Naive thymus-derived CD4-positive, alpha-beta T cell (primary cell): Measurements from ENCODE around the gene GMPPB. TPM values are rescaled to one million over a fixed set of nuclear protein-coding genes. Genes with fewer than 3 reads are reported as not detected.

Source experiments
- ATAC-seq: fragments of 150-1000 bp; cut with Tn5 transposase; 2 replicates; pipeline ENCODE4 v1.10.0; 2021; ENCODE audit warnings: mild to moderate bottlenecking, moderate library complexity
- CTCF ChIA-PET: fragments of 350-600 bp; sonication (Branson Sonifier 250); formaldehyde crosslinking; loops from one replicate; lab custom pipeline; 2021; ENCODE audit warnings: antibody characterized with exemption; lab: Charles Lee
- POLR2A ChIA-PET: fragments of 350-600 bp; sonication (Branson Sonifier 250); formaldehyde crosslinking; loops from one replicate; lab custom pipeline; 2021; ENCODE audit warnings: antibody characterized with exemption, inconsistent platforms; lab: Charles Lee
- DNase-seq, 9 donors: peaks; one replicate each; pipeline versions ENCODE4 v3.0.0 to v3.0.0-alpha.2; 2020 to 2022; ENCODE audit warnings: mixed read lengths in 1 of 9
- H3K27ac ChIP-seq: one replicate; pipeline ENCODE4 v1.7.0; 2013; ENCODE audit warnings: mild to moderate bottlenecking, low read depth, low read length, moderate library complexity
- H3K27me3 ChIP-seq, 2 donors: one replicate each; pipeline ENCODE4 v1.7.0; 2013; ENCODE audit warnings: low read length in 2 of 2, mild to moderate bottlenecking in 2 of 2, moderate library complexity in 2 of 2; ENCODE audit not compliant: control insufficient read depth in 2 of 2, insufficient read depth in 2 of 2
- H3K36me3 ChIP-seq, 3 experiments: 1 replicate in 2 of 3; 2 replicates in 1 of 3; pipeline ENCODE4 v1.7.0; 2013; ENCODE audit warnings: low read length in 3 of 3, mild to moderate bottlenecking in 3 of 3, moderate library complexity in 1 of 3; ENCODE audit not compliant: insufficient read depth in 3 of 3, control insufficient read depth in 2 of 3
- H3K4me1 ChIP-seq, 2 donors: one replicate each; pipeline ENCODE4 v1.7.0; 2013; ENCODE audit warnings: low read length in 2 of 2, mild to moderate bottlenecking in 2 of 2, moderate library complexity in 1 of 2; ENCODE audit not compliant: control insufficient read depth in 2 of 2, insufficient read depth in 2 of 2
- H3K4me3 ChIP-seq: 2 replicates; pipeline ENCODE4 v1.7.0; 2013; ENCODE audit warnings: mild to moderate bottlenecking, low read length
- H3K9me3 ChIP-seq, 3 experiments: 1 replicate in 2 of 3; 2 replicates in 1 of 3; pipeline ENCODE4 v1.7.0; 2013; ENCODE audit warnings: low read length in 3 of 3; ENCODE audit not compliant: control insufficient read depth in 2 of 3
- H3K27ac Mint-ChIP-seq, 9 donors: one replicate each; pipeline ENCODE4 v1.8.0; 2020 to 2022; ENCODE audit warnings: mixed read lengths in 9 of 9, mild to moderate bottlenecking in 8 of 9, moderate library complexity in 5 of 9, inconsistent platforms in 2 of 9
- H3K27me3 Mint-ChIP-seq, 5 donors: one replicate each; pipeline ENCODE4 v1.8.0; 2021 to 2022; ENCODE audit warnings: mixed read lengths in 5 of 5, mild to moderate bottlenecking in 1 of 5
- H3K36me3 Mint-ChIP-seq, 5 donors: one replicate each; pipeline ENCODE4 v1.8.0; 2020 to 2022; ENCODE audit warnings: mixed read lengths in 5 of 5, mild to moderate bottlenecking in 3 of 5, inconsistent platforms in 1 of 5
- H3K4me1 Mint-ChIP-seq, 7 donors: one replicate each; pipeline ENCODE4 v1.8.0; 2020 to 2022; ENCODE audit warnings: mixed read lengths in 7 of 7, mild to moderate bottlenecking in 3 of 7, inconsistent platforms in 1 of 7
- H3K4me3 Mint-ChIP-seq, 10 donors: one replicate each; pipeline ENCODE4 v1.8.0; 2020 to 2022; ENCODE audit warnings: mild to moderate bottlenecking in 10 of 10, mixed read lengths in 10 of 10, moderate library complexity in 6 of 10, inconsistent platforms in 2 of 10
- H3K9me3 Mint-ChIP-seq, 11 donors: one replicate each; pipeline ENCODE4 v1.8.0; 2020 to 2022; ENCODE audit warnings: mixed read lengths in 11 of 11, mild to moderate bottlenecking in 4 of 11, inconsistent platforms in 1 of 11, moderate library complexity in 1 of 11
- intact Hi-C, 2 donors: fragments of 100-400 bp; cut with micrococcal nuclease; formaldehyde crosslinking; loops; one replicate each; pipeline ENCODE4 v1.15.1; 2023
- polyA plus RNA-seq, 2 donors: library from polyadenylated mRNA; unstranded; fragments of 300-500 nt; fragmentation: Illumina TruSeq; gene quantifications; one replicate each; pipeline ENCODE4 v1.2.3, GENCODE V29; 2021
- total RNA-seq, 6 experiments: library from RNA in 5 of 6; stranded (reverse) in 5 of 6; gene quantifications; 1 replicate in 5 of 6; 2 replicates in 1 of 6; pipeline ENCODE4 v1.2.3 and lab custom pipeline; 2021 to 2026

The GMPPB gene
- total and polyA plus RNA-seq, 7 experiments from 2014 or later: 14.9 to 60.4 (median 39.3) TPM

- POLR2A ChIA-PET: no interaction called here
- Mint-ChIP-seq H3K4me3 (no peak overlapping the region), H3K9me3 (no peaks in the 10 kb centered on the region), H3K27me3 (no peaks in the 10 kb centered on the region), H3K4me1 (peaks cover 0 to 11% (median 7%) of the 10 kb centered on the region in 7 donors), H3K36me3 (peaks cover 11 to 39% (median 13%) of the 10 kb centered on the region in 5 donors), H3K27ac (no peak overlapping the region)
- intact Hi-C loops: no loop called here
- no peaks in the 10 kb centered on the region for H3K9me3 ChIP-seq
- no peak overlapping the region for H3K27ac ChIP-seq
- CTCF ChIA-PET: no interaction called here
- no peak for ATAC-seq
- H3K4me3 ChIP-seq: no peak overlapping the region
- no peaks in the 10 kb centered on the region for H3K4me1 ChIP-seq
- H3K27me3 ChIP-seq: no peaks in the 10 kb centered on the region
- no peak for DNase-seq
- peaks cover 0 to 57% (median 16%) of the 10 kb centered on the region in 3 experiments for H3K36me3 ChIP-seq
These were observed 11.0 kb upstream of the GMPPB start for GRCh38 chr3:49734752-49735151.

GRCh38 chr3:49733551-49733950 is 9.8 kb upstream of the GMPPB start:
- Histone ChIP-seq H3K4me1 (no peaks in the 10 kb centered on the region), H3K27me3 (no peaks in the 10 kb centered on the region), H3K36me3 (peaks cover 0 to 57% (median 16%) of the 10 kb centered on the region in 3 experiments), H3K27ac (no peak overlapping the region), H3K9me3 (no peaks in the 10 kb centered on the region), H3K4me3 (no peak overlapping the region)
- peaks cover 9 to 36% (median 11%) of the 10 kb centered on the region in 5 donors for H3K36me3 Mint-ChIP-seq
- H3K9me3 Mint-ChIP-seq: no peaks in the 10 kb centered on the region
- H3K27ac Mint-ChIP-seq: peak overlapping the region in 1 of 9 donors; percentile 9
- ATAC-seq (no peak), DNase-seq (no peak)
- no peaks in the 10 kb centered on the region for H3K27me3 Mint-ChIP-seq
- ChIA-PET CTCF (interaction anchor here (0.7 kb wide), 1 partner anchor 73 kb away, joined by 3 read pairs; no protein-coding TSS in a partner anchor), POLR2A (no interaction called here)
- no peak overlapping the region for H3K4me3 Mint-ChIP-seq
- peaks cover 0 to 6% (median 3%) of the 10 kb centered on the region in 7 donors for H3K4me1 Mint-ChIP-seq
- intact Hi-C loops: no loop called here

- no peak overlapping the region for H3K27ac ChIP-seq
These were observed 8.8 kb upstream of the GMPPB start for GRCh38 chr3:49732597-49732996.

GRCh38 chr3:49729966-49730609 is 6.3 kb upstream of the GMPPB start:
- Histone ChIP-seq H3K9me3 (no peaks in the 10 kb centered on the region), H3K27me3 (no peaks in the 10 kb centered on the region), H3K4me1 (no peaks in the 10 kb centered on the region), H3K36me3 (peaks cover 0 to 58% (median 10%) of the 10 kb centered on the region in 3 experiments), H3K27ac (no peak overlapping the region), H3K4me3 (no peak overlapping the region)
- Mint-ChIP-seq H3K27ac (peak overlapping the region in 1 of 9 donors; percentile 56), H3K36me3 (peaks cover 0 to 19% (median 8%) of the 10 kb centered on the region in 5 donors), H3K4me3 (no peak overlapping the region), H3K9me3 (no peaks in the 10 kb centered on the region), H3K27me3 (no peaks in the 10 kb centered on the region), H3K4me1 (peaks cover 0 to 5% (median 0%) of the 10 kb centered on the region in 7 donors)
- POLR2A ChIA-PET: interaction anchor here (0.7 to 0.8 kb wide), 2 partner anchors 11 to 56 kb away, joined by 3 to 4 read pairs; partner anchors contain the start of gene IP6K1
- DNase-seq: no peak
- intact Hi-C loops: no loop called here
- ATAC-seq: no peak
- CTCF ChIA-PET: no interaction called here

More at GRCh38 chr3:49732597-49732996, 8.8 kb upstream of the GMPPB start:
- no peak for DNase-seq
- intact Hi-C loops: no loop called here
- H3K9me3 ChIP-seq: no peaks in the 10 kb centered on the region
- ChIA-PET POLR2A (interaction anchor here (1.0 kb wide), 1 partner anchor 10 kb away, joined by 3 read pairs; no protein-coding TSS in a partner anchor), CTCF (no interaction called here)
- Mint-ChIP-seq H3K4me1 (peaks cover 0 to 5% (median 0%) of the 10 kb centered on the region in 7 donors), H3K9me3 (no peaks in the 10 kb centered on the region), H3K27me3 (no peaks in the 10 kb centered on the region), H3K36me3 (peaks cover 4 to 29% (median 11%) of the 10 kb centered on the region in 5 donors), H3K4me3 (no peak overlapping the region), H3K27ac (no peak overlapping the region)
- H3K36me3 ChIP-seq: peaks cover 0 to 55% (median 11%) of the 10 kb centered on the region in 3 experiments
- no peak for ATAC-seq
- H3K4me1 ChIP-seq: no peaks in the 10 kb centered on the region
- H3K4me3 ChIP-seq: no peak overlapping the region
- H3K27me3 ChIP-seq: no peaks in the 10 kb centered on the region

- Mint-ChIP-seq H3K9me3 (peaks cover 0 to 5% (median 0%) of the 10 kb centered on the region in 11 donors), H3K27me3 (no peaks in the 10 kb centered on the region), H3K27ac (peak overlapping the region in 2 of 9 donors; percentile 18 to 25), H3K4me3 (no peak overlapping the region), H3K36me3 (peaks cover 0 to 15% (median 6%) of the 10 kb centered on the region in 5 donors), H3K4me1 (peaks cover under 1 to 13% (median 11%) of the 10 kb centered on the region in 7 donors)
- Histone ChIP-seq H3K4me3 (no peak overlapping the region), H3K27ac (no peak overlapping the region), H3K27me3 (no peaks in the 10 kb centered on the region), H3K9me3 (no peaks in the 10 kb centered on the region), H3K4me1 (peaks cover 7 to 8% of the 10 kb centered on the region in 2 donors), H3K36me3 (peaks cover 0 to 49% (median 10%) of the 10 kb centered on the region in 3 experiments)
- intact Hi-C loops: no loop called here
- no peak for DNase-seq
- POLR2A ChIA-PET: interaction anchor here (0.6 kb wide), 1 partner anchor 31 kb away, joined by 3 read pairs; no protein-coding TSS in a partner anchor
- no peak for ATAC-seq
- CTCF ChIA-PET: no interaction called here
These were observed 4.2 kb upstream of the GMPPB start for GRCh38 chr3:49727924-49728361.

GRCh38 chr3:49727154-49727923 is 3.6 kb upstream of the GMPPB start:
- ChIA-PET CTCF (no interaction called here), POLR2A (interaction anchor here (0.6 kb wide), 1 partner anchor 31 kb away, joined by 3 read pairs; no protein-coding TSS in a partner anchor)
- Histone ChIP-seq H3K27ac (no peak overlapping the region), H3K36me3 (peaks cover 0 to 43% (median 4%) of the 10 kb centered on the region in 3 experiments), H3K4me3 (no peak overlapping the region), H3K9me3 (no peaks in the 10 kb centered on the region), H3K27me3 (no peaks in the 10 kb centered on the region), H3K4me1 (peaks cover 10 to 12% of the 10 kb centered on the region in 2 donors)
- H3K36me3 Mint-ChIP-seq: peaks cover 0 to 15% (median 6%) of the 10 kb centered on the region in 5 donors
- intact Hi-C loops: no loop called here
- DNase-seq (no peak), ATAC-seq (no peak)
- no peak overlapping the region for H3K4me3 Mint-ChIP-seq
- H3K27me3 Mint-ChIP-seq: no peaks in the 10 kb centered on the region
- peaks cover 0 to 5% (median 0%) of the 10 kb centered on the region in 11 donors for H3K9me3 Mint-ChIP-seq
- peak overlapping the region in 2 of 9 donors; percentile 39 to 56 for H3K27ac Mint-ChIP-seq
- H3K4me1 Mint-ChIP-seq: peaks cover 6 to 19% (median 16%) of the 10 kb centered on the region in 7 donors
